ENCODE results near the gene ARPC4. TPM values are rescaled to one million over a fixed set of nuclear protein-coding genes. Genes with fewer than 3 reads are reported as not detected.

The ARPC4 gene
- total and polyA plus RNA-seq, 7 donors: 75.6 to 240 (median 150) TPM

DNA sequence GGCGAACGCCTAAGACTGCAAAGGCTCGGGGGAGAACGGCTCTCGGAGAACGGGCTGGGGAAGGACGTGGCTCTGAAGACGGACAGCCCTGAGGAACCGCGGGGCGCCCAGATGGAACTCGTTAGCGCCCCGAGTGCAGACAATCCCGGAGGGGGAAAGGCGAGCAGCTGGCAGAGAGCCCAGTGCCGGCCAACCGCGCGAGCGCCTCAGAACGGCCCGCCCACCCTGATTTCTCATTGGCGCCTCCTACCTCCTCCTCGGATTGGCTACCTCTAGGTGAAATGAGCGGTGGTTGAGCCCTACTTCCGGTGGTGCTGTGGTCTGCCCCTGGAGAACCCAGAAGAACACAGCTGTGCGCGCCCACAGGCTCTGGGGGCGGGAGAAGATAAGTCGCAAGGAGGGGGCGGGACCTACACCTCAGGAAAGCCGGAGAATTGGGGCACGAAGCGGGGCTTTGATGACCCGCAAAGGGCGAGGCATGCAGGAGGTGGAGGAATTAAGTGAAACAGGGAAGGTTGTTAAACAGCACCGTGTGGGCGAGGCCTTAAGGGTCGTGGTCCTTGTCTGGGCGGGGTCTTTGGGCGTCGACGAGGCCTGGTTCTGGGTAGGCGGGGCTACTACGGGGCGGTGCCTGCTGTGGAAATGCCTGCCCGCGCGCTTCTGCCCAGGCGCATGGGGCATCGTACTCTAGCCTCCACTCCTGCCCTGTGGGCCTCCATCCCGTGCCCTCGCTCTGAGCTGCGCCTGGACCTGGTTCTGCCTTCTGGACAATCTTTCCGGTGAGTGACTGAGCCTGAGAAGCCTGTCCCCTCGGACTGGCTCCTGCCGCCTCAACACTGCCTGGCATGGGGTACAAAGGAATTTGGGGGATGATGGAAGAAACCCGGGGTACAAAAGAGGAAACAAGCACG is 43.0 kb upstream of the ARPC4 start, which contains the start of gene OGG1:
Gene OGG1 (plus strand): TSS at position 308 of the 911 bp plus-strand sequence. CDS start 335 bp downstream, at position 643.
- WGBS, 2 donors: 0 to 1% methylated on average over 60 of the region's 60 CpGs
- intact Hi-C loops (cut with DNase I): loop anchor here (1.0 to 2.0 kb wide), 3 partner anchors 19 to 43 kb away; partner anchors contain the start of genes ARPC4, BRPF1, CAMK1 and TADA3
- TF ChIP-seq EP300 (IDR thresholded peaks at IDR 0.05): no peak
- TF ChIP-seq POLR2AphosphoS5 (IDR thresholded peaks at IDR 0.05): peak; percentile 63 to 90 (median 77)
- TF ChIP-seq POLR2A (IDR thresholded peaks at IDR 0.05): peak in 1 of 2 donors; percentile 49
- TF ChIP-seq, protein P1, sequence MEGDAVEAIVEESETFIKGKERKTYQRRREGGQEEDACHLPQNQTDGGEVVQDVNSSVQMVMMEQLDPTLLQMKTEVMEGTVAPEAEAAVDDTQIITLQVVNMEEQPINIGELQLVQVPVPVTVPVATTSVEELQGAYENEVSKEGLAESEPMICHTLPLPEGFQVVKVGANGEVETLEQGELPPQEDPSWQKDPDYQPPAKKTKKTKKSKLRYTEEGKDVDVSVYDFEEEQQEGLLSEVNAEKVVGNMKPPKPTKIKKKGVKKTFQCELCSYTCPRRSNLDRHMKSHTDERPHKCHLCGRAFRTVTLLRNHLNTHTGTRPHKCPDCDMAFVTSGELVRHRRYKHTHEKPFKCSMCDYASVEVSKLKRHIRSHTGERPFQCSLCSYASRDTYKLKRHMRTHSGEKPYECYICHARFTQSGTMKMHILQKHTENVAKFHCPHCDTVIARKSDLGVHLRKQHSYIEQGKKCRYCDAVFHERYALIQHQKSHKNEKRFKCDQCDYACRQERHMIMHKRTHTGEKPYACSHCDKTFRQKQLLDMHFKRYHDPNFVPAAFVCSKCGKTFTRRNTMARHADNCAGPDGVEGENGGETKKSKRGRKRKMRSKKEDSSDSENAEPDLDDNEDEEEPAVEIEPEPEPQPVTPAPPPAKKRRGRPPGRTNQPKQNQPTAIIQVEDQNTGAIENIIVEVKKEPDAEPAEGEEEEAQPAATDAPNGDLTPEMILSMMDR (IDR thresholded peaks at IDR 0.05): peak in 1 of 4 experiments; percentile 22
- Histone ChIP-seq H3K27ac (peak within 1 kb of the TSS; percentile 85 to 94 (median 92)), H3K36me3 (peaks cover 31 to 72% (median 40%) of the 10 kb centered on the region in 4 donors), H3K4me3 (peak within 1 kb of the TSS; percentile 57 to 71 (median 70)), H3K4me1 (peaks cover 0 to 35% (median 28%) of the 10 kb centered on the region in 4 donors), H3K9me3 (no peaks in the 10 kb centered on the region), H3K27me3 (no peaks in the 10 kb centered on the region)
- DNase-seq: peak; percentile 99

DNA sequence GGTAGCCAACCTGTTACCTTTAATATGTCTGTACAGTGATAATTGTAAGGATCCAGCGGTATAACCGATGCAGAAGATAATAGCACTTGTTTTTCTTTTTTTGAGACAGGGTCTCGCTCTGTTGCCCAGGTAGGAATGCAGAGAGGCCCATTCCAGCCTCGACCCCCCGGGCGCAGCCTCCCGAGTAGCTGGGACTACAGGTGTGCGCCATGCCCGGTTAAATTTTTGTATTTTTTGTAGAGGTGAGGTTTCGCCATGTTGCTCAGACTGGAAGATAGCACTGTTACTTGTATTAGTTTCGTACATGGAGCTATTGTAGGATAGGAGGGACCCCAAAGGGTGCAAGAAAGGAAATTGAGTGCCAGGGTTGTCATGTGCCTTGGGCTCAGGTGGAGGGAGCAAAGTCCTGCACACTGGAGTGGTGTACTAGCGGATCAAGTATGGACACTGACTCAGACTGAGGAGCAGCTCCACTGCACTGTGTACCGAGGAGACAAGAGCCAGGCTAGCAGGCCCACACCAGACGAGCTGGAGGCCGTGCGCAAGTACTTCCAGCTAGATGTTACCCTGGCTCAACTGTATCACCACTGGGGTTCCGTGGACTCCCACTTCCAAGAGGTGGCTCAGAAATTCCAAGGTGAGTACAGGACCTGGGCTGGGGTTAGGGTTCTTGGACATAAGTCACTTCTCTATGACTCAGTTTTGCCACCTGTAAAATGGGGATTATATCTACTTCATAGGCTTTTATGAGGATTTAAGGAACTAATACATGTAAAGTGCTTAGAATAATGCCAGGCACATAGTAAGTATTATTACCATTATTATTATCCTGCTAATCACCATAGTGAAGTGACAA is 42.1 kb upstream of the ARPC4 start:
- Histone ChIP-seq H3K36me3 (peaks cover 25 to 72% (median 32%) of the 10 kb centered on the region in 4 donors), H3K27me3 (no peaks in the 10 kb centered on the region), H3K27ac (peak overlapping the region; percentile 85 to 94 (median 92)), H3K9me3 (no peaks in the 10 kb centered on the region), H3K4me3 (peak overlapping the region; percentile 57 to 71 (median 70)), H3K4me1 (peaks cover 0 to 35% (median 28%) of the 10 kb centered on the region in 4 donors)
- DNase-seq: no peak
- 17 to 40% methylated on average over 17 of the region's 17 CpGs for WGBS, 2 donors
- TF ChIP-seq, protein P1 (IDR thresholded peaks at IDR 0.05): no peak
- TF ChIP-seq EP300 (IDR thresholded peaks at IDR 0.05): no peak
- TF ChIP-seq POLR2AphosphoS5 (IDR thresholded peaks at IDR 0.05): no peak
- no peak for TF ChIP-seq POLR2A (IDR thresholded peaks at IDR 0.05)
- intact Hi-C loops (cut with DNase I): loop anchor here (2.0 kb wide), 1 partner anchor 18 kb away; the partner anchor contains the start of gene CAMK1

DNA sequence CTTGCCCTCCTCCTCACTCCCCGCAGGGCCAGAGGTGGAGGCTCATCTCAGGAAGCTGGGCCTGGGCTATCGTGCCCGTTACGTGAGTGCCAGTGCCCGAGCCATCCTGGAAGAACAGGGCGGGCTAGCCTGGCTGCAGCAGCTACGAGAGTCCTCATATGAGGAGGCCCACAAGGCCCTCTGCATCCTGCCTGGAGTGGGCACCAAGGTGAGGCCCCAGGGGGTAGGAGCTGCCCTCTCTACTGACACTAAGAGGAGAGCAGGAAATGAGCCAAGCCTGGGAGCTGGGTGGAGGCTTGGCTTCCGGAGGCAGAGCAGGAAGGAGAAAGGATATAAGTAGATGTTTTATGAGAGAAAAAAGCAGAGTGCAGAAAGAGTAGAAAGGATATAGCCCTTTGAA is 38.2 kb upstream of the ARPC4 start:
- DNase-seq: no peak
- TF ChIP-seq, protein P1 (IDR thresholded peaks at IDR 0.05): no peak
- TF ChIP-seq EP300 (IDR thresholded peaks at IDR 0.05): no peak
- TF ChIP-seq POLR2AphosphoS5 (IDR thresholded peaks at IDR 0.05): no peak
- TF ChIP-seq POLR2A (IDR thresholded peaks at IDR 0.05): no peak
- Histone ChIP-seq H3K4me3 (no peak overlapping the region), H3K36me3 (peaks cover 15 to 84% (median 41%) of the 10 kb centered on the region in 4 donors), H3K9me3 (no peaks in the 10 kb centered on the region), H3K27me3 (no peaks in the 10 kb centered on the region), H3K27ac (peak overlapping the region in 2 of 4 donors; percentile 16 to 23), H3K4me1 (peaks cover 0 to 20% (median 19%) of the 10 kb centered on the region in 4 donors)
- WGBS, 2 donors: 79% methylated on average over 8 of the region's 8 CpGs
- intact Hi-C loops (cut with DNase I): no loop called here

DNA sequence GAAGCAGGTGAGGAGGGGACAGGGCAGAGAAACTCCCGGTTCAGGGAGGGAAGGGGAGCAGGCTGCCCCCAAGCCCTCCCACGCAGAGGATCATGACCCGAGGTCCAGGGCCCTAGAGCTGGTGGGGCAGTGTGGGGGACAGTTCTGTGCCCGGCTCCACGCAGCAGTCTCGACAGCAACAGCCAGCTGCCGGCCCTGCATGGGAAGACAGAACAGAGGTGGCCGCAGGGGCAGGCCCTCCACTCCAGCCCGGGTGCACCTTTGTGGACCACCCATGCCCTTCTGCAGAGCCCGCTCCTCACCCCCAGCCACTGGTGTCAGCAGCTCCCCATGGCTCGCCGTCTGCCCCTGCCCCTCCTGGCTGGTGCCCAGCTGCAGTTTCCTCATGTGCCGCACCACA is 35.5 kb upstream of the ARPC4 start:
- 92 to 93% methylated on average over 13 of the region's 13 CpGs for WGBS, 2 donors
- no peak overlapping the region for H3K4me3 ChIP-seq
- TF ChIP-seq EP300 (IDR thresholded peaks at IDR 0.05): no peak
- TF ChIP-seq POLR2AphosphoS5 (IDR thresholded peaks at IDR 0.05): no peak
- TF ChIP-seq POLR2A (IDR thresholded peaks at IDR 0.05): no peak
- TF ChIP-seq, protein P1 (IDR thresholded peaks at IDR 0.05): no peak
- H3K36me3 ChIP-seq: peaks cover 12 to 98% (median 46%) of the 10 kb centered on the region in 4 donors
- H3K9me3 ChIP-seq: no peaks in the 10 kb centered on the region
- intact Hi-C loops (cut with DNase I): no loop called here
- H3K27ac ChIP-seq: no peak overlapping the region
- H3K4me1 ChIP-seq: peaks cover 0 to 6% (median 0%) of the 10 kb centered on the region in 4 donors
- no peak for DNase-seq
- H3K27me3 ChIP-seq: no peaks in the 10 kb centered on the region
